MM.1S (cell line): Measurements from ENCODE around the gene TMPRSS6.

ENCODE experiments used
- DNase-seq: peaks from one replicate; pipeline ENCODE4 v3.0.0-alpha.2; 2015
- H2AFZ ChIP-seq: fragments of 300-600 bp; sonication (generic); 2 replicates; pipeline ENCODE4 v1.6.0; 2016; ENCODE audit warnings: antibody characterized with exemption, low read length
- H3F3A ChIP-seq: fragments of 300-600 bp; sonication (generic); 2 replicates; pipeline ENCODE4 v1.6.1; 2016; ENCODE audit warnings: mild to moderate bottlenecking, antibody characterized with exemption, low read length, moderate library complexity, mixed read lengths; ENCODE audit not compliant: insufficient read depth
- H3K27ac ChIP-seq: fragments of 300-600 bp; sonication (generic); 2 replicates; pipeline ENCODE4 v1.5.1; 2016; ENCODE audit warnings: mild to moderate bottlenecking, low read length
- H3K27me3 ChIP-seq: fragments of 300-600 bp; sonication (generic); replicated peaks from 2 replicates; pipeline ENCODE4 v1.6.0; 2016; ENCODE audit warnings: low read length; ENCODE audit not compliant: insufficient read depth
- H3K36me3 ChIP-seq: fragments of 300-600 bp; sonication (generic); replicated peaks from 2 replicates; pipeline ENCODE4 v1.6.1; 2016; ENCODE audit warnings: mild to moderate bottlenecking, low read length, mixed read lengths; ENCODE audit not compliant: insufficient read depth
- H3K4me1 ChIP-seq: fragments of 300-600 bp; sonication (generic); 2 replicates; pipeline ENCODE4 v1.6.1; 2016; ENCODE audit warnings: low read length, mixed read lengths
- H3K4me2 ChIP-seq: fragments of 300-600 bp; sonication (generic); 2 replicates; pipeline ENCODE4 v1.6.0; 2016; ENCODE audit warnings: low read depth, low read length
- H3K4me3 ChIP-seq: fragments of 300-600 bp; sonication (generic); 2 replicates; pipeline ENCODE4 v1.5.1; 2016; ENCODE audit warnings: low read length, mixed read lengths
- H3K79me2 ChIP-seq: fragments of 300-600 bp; sonication (generic); 2 replicates; pipeline ENCODE4 v1.6.1; 2016; ENCODE audit warnings: mixed run types, low read length, mixed read lengths
- H3K9ac ChIP-seq: fragments of 300-600 bp; sonication (generic); 2 replicates; pipeline ENCODE4 v1.6.1; 2016; ENCODE audit warnings: low read length, mixed read lengths
- H3K9me2 ChIP-seq: fragments of 300-600 bp; sonication (generic); replicated peaks from 2 replicates; pipeline ENCODE4 v1.6.1; 2016; ENCODE audit warnings: mild to moderate bottlenecking, low read length, mixed read lengths; ENCODE audit not compliant: insufficient read depth
- H3K9me3 ChIP-seq: fragments of 300-600 bp; sonication (generic); replicated peaks from 2 replicates; pipeline ENCODE4 v1.6.1; 2016; ENCODE audit warnings: mild to moderate bottlenecking, low read length, mixed read lengths; ENCODE audit not compliant: insufficient read depth
- H4K20me1 ChIP-seq: fragments of 300-600 bp; sonication (generic); 2 replicates; pipeline ENCODE4 v1.6.1; 2016; ENCODE audit warnings: mild to moderate bottlenecking, low read length, moderate library complexity, mixed read lengths; ENCODE audit not compliant: insufficient read depth
- EZH2 ChIP-seq: fragments of 300-600 bp; sonication (generic); optimal IDR thresholded peaks from 2 replicates; pipeline ENCODE3; 2017; ENCODE audit warnings: low read depth, mild to moderate bottlenecking, antibody characterized with exemption, low read length, mixed read lengths
- EZH2phosphoT487 ChIP-seq: fragments of 300-600 bp; sonication (generic); IDR thresholded peaks from 2 replicates; pipeline ENCODE4 v1.6.1; 2018; ENCODE audit warnings: antibody characterized with exemption, low read length
- TF ChIP-seq, protein P1 (sequence below): fragments of 300-600 bp; sonication (generic); IDR thresholded peaks from 2 replicates; pipeline ENCODE4 v1.5.1; 2016; ENCODE audit warnings: antibody characterized with exemption, low read length, mixed read lengths

Gene TMPRSS6

DNA sequence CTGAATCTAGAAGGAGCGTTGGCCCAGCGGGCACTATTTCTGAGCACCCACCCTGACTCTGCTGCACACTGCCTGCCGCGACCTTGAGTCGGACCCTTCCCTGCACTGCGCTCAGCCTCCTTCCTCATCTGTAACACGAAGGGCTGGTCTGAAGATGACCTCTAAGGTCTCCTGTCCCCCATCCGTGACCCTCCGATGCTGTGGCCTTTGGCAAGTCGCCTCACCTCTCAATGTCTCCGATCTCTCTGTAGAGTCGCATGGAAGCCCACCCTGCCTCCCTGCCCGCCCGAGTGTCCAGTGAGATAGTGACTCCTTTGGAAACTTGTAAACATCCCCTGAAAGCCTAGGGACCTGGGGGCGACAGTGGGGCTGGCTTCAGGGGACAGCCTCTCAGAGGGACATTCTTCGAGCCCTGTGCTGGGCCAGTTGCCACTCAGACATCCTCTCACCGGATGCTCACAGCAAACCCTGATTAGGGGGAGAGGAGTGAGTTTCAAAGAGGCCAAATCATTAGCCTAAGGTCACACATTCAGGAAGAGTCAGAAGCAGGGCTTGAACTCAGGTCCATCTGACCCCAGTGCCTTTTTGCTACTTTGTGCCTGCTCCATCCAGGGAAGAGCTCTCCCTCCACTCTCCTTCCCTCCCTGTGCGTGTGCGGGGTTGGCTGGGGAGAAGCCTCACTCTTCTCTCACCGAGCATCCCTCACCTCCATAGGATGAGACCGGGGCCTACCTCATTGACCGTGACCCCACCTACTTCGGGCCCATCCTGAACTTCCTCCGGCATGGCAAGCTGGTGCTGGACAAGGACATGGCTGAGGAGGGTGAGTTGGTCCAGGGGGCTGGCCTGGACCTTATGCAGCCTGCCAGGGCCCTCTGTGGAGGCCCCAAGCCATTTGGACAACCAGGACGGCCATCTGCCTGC is 56.9 kb downstream of the TMPRSS6 start:
- H3K9me3 ChIP-seq: no peaks in the 10 kb centered on the region
- peak overlapping the region; percentile 66 for H3K4me3 ChIP-seq
- H4K20me1 ChIP-seq: no peaks in the 10 kb centered on the region
- H3K4me2 ChIP-seq: peak overlapping the region; percentile 89
- H2AFZ ChIP-seq: no peak overlapping the region
- no peaks in the 10 kb centered on the region for H3K4me1 ChIP-seq
- no peak overlapping the region for H3K9ac ChIP-seq
- TF ChIP-seq EZH2 (no peak), EZH2phosphoT487 (no peak)
- TF ChIP-seq, protein P1, sequence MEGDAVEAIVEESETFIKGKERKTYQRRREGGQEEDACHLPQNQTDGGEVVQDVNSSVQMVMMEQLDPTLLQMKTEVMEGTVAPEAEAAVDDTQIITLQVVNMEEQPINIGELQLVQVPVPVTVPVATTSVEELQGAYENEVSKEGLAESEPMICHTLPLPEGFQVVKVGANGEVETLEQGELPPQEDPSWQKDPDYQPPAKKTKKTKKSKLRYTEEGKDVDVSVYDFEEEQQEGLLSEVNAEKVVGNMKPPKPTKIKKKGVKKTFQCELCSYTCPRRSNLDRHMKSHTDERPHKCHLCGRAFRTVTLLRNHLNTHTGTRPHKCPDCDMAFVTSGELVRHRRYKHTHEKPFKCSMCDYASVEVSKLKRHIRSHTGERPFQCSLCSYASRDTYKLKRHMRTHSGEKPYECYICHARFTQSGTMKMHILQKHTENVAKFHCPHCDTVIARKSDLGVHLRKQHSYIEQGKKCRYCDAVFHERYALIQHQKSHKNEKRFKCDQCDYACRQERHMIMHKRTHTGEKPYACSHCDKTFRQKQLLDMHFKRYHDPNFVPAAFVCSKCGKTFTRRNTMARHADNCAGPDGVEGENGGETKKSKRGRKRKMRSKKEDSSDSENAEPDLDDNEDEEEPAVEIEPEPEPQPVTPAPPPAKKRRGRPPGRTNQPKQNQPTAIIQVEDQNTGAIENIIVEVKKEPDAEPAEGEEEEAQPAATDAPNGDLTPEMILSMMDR: no peak
- peaks cover 9% of the 10 kb centered on the region for H3K27me3 ChIP-seq
- no peak overlapping the region for H3K27ac ChIP-seq
- DNase-seq: no peak
- H3K9me2 ChIP-seq: no peaks in the 10 kb centered on the region
- no peaks in the 10 kb centered on the region for H3K36me3 ChIP-seq
- H3K79me2 ChIP-seq: no peaks in the 10 kb centered on the region
- no peaks in the 10 kb centered on the region for H3F3A ChIP-seq

DNA sequence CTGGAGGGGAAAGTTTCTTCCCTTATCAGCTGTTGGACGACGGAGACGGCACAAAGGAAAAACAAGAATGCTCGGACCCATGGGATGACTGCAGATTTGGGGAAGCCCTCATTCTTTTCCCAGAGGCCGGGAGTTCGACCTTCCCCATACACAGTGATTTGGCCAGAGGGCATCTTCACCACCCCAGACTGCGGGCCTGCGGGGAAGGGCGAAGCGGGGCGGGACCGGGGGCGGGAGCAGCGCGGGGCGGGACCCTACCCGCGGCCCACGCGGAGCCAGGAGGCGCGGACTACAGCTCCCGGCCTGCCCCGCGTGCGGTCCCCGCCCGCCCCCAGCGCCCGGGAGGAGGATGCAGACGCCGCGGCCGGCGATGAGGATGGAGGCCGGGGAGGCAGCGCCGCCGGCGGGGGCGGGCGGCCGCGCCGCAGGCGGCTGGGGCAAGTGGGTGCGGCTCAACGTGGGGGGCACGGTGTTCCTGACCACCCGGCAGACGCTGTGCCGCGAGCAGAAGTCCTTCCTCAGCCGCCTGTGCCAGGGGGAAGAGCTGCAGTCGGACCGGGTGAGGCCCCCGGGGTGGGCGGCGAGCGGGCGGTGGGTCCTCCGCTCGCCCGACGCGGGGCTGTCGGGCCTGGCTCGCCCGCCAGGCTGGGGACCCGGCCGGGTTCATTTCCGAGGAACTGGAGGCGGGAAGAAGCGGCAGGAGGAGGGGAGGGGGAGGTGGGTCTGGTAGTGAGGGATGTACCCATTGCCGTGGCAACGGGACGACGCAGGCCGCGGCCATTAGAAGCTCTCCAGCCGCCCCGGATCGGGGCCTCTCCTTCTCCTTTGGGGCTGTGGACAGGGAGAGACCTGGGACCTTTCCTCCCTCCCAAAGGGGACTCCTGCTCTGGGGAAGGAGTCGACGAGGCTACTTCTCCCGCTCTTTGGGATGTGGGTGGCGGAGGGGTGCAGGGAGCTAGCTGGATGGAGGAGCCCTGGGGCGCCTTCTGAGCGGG is 57.8 kb downstream of the TMPRSS6 start, which contains the start of gene KCTD17:
KCTD17 (plus strand) TSS at position 352 of the 995 bp plus-strand sequence; CDS start at position 371, 19 bp downstream.
- Histone ChIP-seq H3F3A (no peaks in the 10 kb centered on the region), H3K4me1 (no peaks in the 10 kb centered on the region), H3K36me3 (no peaks in the 10 kb centered on the region), H3K27ac (no peak within 1 kb of the TSS), H3K4me3 (peak within 1 kb of the TSS; percentile 66), H3K79me2 (no peaks in the 10 kb centered on the region), H2AFZ (peak within 1 kb of the TSS; percentile 84), H4K20me1 (no peaks in the 10 kb centered on the region), H3K4me2 (peak within 1 kb of the TSS; percentile 89), H3K9me2 (no peaks in the 10 kb centered on the region), H3K9me3 (no peaks in the 10 kb centered on the region), H3K27me3 (peaks cover 9% of the 10 kb centered on the region), H3K9ac (peak within 1 kb of the TSS; percentile 48; the same call in 1 of the 2 replicates)
- TF ChIP-seq, protein P1: no peak
- TF ChIP-seq EZH2: no peak
- no peak for TF ChIP-seq EZH2phosphoT487
- DNase-seq: peak; percentile 73

DNA sequence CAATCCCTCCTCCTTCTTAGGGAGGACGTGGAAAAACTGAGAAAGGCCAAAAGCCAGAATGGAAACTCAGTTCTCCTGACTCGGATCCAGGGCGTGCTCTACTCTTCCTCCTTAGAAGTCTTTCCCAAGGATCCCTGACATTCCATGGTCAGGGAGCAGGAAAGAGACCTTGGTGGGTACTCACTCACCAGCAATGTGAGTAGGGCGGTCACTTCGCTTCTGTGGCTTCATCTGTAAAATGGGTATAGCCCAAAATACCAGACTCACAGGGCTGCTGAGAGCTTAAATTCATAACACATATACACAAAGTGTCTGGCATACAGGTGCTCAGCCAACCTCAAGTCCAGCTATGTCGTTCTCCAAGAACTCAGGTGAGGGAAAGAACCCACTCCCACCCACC is 58.6 kb downstream of the TMPRSS6 start:
- no peak for TF ChIP-seq EZH2phosphoT487
- Histone ChIP-seq H3K27ac (no peak overlapping the region), H3K9me2 (no peaks in the 10 kb centered on the region), H3F3A (no peaks in the 10 kb centered on the region), H3K4me2 (no peak overlapping the region), H3K4me1 (no peaks in the 10 kb centered on the region), H3K79me2 (no peaks in the 10 kb centered on the region), H2AFZ (no peak overlapping the region), H3K9me3 (no peaks in the 10 kb centered on the region), H3K27me3 (peaks cover 9% of the 10 kb centered on the region), H3K4me3 (no peak overlapping the region), H4K20me1 (no peaks in the 10 kb centered on the region), H3K9ac (no peak overlapping the region), H3K36me3 (no peaks in the 10 kb centered on the region)
- no peak for DNase-seq
